Spleen (tissue), 7 donors: ENCODE results near the gene UFSP1.

Source experiments
- CTCF ChIP-seq, 11 experiments: fragments of 200-600 bp in 7 of 11; fragments of 450-650 bp in 4 of 11; sonication (generic) in 4 of 11; IDR thresholded peaks in 8 of 11; conservative IDR thresholded peaks in 3 of 11; 1 replicate in 7 of 11; 2 replicates in 4 of 11; pipeline versions ENCODE4 v1.4.0 to v1.8.0; 2016 to 2021; ENCODE audit warnings: antibody characterized with exemption in 11 of 11, inconsistent platforms in 4 of 11, mild to moderate bottlenecking in 1 of 11
- POLR2A ChIP-seq, 3 donors: fragments of 450-650 bp; IDR thresholded peaks; one replicate each; pipeline ENCODE4 v1.5.1; 2017; ENCODE audit warnings: antibody characterized with exemption in 3 of 3, mild to moderate bottlenecking in 1 of 3
- donor health status: DM: no; HTN: no; CAD: no; lungs with moderate emphysema.
- donor health status: DM: no; HTN: no; CAD: no.
- donor health status: DM: no; HTN: no; CAD: no.

- TF ChIP-seq CTCF (IDR thresholded peaks at IDR 0.05 in 8 of 11, conservative IDR thresholded peaks at IDR 0.05 in 3 of 11): no peak
- no peak for TF ChIP-seq POLR2A (IDR thresholded peaks at IDR 0.05)
Measured at GRCh38 chr7:100911484-100911883, 22.0 kb upstream of the UFSP1 start.
